ENCODE data around the gene MEX3C.

MEX3C gene

GRCh38 chr18:51197661-51198424, at the start of gene MEX3C:
TSS of gene MEX3C (minus strand) at chr18:51197681. CDS start at chr18:51197320, 361 bp downstream.
- DNase-seq, result peak; percentile 95 to 99

DNA sequence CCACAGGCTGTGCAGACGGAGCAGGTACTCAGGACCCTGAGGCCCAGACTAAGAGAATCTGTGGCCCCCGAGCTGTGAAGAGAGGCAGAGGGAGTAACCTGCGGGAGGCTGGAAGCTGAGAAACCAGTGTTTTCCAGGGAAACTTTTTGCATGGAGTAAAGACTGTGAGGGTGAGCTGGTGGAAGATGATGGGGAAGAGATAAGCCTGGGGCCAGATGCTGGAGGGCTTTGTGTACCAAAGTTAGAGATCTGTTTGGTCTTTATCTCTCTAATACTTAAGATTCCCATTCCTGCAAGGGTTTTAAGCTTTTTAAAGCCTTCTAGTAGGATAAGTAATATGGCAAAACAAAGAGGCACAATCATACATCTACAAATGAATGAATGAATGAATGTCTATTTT, 43.7 kb upstream of the MEX3C start:
- DNase-seq, result no peak

- no peak for DNase-seq
Measured at GRCh38 chr18:51236225-51236624, 38.7 kb upstream of the MEX3C start.

DNA sequence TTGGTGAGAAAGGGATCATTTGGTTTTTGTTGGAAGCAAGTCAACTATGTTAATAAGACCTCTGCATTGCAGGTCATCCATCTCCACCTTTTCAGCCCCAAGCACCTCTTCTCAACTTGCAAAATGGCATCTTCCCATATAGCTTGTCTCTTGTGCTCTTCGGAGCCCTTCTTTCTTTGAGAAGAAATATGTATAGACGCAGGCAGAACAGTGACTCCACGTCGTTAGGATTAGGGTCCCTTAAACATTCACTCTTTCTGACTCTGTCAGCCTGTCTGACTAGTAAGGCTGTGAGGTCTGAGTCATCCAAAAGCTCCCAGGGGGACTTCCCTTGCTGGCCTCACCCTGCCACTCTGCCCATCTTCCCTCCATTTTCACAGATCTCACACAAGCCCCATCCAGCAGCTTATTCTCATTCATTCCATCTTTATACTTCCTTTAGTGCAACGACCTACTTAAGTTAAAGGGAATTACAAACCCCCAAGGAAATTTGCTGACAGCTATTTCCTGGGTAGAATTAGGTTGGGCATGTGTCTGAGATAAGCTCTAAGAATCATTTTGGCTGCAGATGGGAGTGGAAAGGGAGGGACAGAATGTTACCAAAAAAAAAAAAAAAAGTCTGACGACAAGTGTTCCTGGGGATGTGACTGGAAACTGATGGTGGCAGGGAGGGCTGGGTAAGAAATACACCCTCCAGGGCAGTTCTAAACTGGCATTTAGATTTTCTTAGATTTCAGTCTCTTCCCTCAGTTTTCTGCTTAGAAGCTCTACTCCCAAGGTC, 37.7 kb upstream of the MEX3C start:
- DNase-seq, result no peak

DNA sequence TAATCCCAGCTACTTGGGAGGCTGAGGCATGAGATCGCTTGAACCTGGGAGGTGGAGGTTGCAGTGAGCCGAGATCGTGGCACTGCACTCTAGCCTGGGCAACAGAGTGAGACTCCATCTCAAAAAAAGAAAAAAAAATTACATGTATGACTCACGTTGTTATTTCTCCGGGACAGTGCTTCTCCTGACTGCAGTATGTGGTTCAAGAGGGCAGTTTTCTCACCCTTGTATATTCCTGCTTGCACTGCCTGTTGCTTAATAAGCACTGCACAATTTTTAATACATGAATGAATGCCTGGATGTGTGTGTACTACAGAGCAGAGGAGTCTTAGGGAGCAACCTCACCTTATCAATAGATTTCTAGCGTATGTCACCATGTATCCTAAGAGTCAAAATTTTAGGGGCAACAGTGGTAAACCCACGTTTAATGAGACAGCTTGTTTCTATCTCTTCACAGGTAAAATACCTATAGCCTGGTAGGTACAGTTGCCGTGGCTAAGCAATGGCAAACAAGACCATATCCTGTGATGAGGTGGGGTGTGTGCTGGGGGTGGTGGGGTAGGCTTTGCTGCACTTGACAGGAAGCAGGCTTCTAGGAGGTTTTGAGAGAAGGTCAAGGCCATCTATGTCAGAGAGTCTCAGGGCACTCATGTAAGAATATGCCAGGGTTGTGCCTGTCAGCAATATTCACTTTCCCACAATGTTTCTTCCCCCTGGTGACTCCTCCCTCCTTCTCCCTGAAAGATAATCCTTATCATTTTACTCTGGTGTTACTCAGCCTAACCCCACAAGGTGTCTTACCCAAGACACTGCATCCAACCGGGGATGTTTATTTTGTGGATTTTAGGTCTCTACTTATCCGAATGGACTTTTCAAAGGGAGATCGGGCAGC, 36.9 kb upstream of the MEX3C start:
- DNase-seq, result no peak

DNA sequence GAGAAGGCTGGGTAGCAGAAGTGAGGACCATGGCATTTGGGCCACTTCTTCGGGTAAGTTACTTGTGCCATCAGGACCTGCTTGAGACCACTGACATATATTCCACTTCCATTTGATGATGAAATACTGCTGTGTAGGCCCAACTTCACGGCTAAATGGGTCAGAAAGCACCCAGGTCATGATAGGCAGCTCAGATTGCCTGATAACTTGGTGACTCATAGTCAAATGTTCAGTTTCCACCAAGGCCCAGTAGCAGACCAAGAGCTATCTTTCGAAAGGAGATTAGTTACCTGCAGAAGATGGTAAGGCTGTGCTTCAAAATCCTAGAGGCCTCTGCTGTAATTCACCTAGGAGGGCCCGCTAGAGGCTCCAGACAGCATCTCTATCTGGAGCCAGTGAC, 31.8 kb upstream of the MEX3C start:
- no peak for DNase-seq

GRCh38 chr18:51227660-51228059, 30.2 kb upstream of the MEX3C start:
- DNase-seq, result no peak

DNA sequence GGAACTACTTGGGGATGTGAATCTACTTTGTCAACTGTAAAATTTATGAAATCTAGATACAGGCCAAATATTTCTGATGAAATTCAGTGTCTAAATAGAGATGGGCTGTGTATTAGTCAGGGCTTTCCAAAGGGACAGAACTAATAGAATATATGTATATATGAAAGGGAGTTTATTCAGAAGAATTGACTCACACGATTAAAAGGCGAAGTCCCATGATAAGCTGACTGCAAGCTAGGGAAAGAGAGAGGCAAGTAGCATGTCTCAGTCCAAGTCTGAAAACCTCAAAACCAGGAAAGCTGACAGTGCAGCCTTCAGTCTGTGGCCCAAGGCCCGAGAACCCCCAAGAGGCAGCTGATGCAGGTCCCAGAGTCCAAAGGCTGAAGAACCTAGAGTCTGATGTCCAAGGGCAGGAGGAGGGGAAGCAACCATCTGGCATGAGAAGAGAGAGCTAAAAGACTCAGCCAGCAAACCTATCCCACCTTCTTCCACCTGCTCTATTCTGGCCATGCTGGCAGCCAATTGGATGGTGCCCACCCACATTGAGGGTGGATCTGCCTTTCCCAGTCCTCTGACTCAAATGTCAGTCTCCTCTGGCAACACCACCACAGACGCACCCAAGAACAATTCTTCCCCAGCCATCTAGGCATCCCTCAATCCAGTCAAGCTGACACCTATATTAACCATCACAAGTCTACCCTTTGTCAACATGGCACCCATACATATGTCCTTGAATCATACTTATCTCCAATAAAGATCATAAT, 29.3 kb upstream of the MEX3C start:
- no peak for DNase-seq

- DNase-seq, result no peak
Measured at GRCh38 chr18:51226068-51226467, 28.6 kb upstream of the MEX3C start.

DNA sequence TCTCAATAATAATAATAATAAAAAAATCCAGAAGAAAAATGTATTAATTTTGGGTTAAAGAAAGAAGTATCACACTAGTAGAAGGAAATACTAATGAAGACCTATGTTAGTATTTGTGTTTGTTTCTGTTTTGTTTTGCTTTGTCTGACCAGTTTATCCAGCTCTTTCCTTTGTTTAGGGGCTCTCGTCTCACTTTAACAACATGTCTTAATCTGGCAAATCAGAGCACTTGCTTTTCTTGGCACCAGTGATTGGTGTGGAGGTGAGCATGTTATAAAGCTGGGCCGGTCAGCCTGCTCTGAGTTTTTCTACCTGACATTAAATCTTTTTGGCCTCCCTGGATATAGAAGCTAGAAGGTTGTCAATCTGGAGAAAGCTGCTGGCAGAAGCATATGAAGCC, 15.1 kb upstream of the MEX3C start:
- no peak for DNase-seq

- no peak for DNase-seq
Measured at GRCh38 chr18:51211552-51211951, 14.1 kb upstream of the MEX3C start.

- DNase-seq, result no peak
Measured at GRCh38 chr18:51196811-51197660, 445 bp downstream of the MEX3C start.

DNA sequence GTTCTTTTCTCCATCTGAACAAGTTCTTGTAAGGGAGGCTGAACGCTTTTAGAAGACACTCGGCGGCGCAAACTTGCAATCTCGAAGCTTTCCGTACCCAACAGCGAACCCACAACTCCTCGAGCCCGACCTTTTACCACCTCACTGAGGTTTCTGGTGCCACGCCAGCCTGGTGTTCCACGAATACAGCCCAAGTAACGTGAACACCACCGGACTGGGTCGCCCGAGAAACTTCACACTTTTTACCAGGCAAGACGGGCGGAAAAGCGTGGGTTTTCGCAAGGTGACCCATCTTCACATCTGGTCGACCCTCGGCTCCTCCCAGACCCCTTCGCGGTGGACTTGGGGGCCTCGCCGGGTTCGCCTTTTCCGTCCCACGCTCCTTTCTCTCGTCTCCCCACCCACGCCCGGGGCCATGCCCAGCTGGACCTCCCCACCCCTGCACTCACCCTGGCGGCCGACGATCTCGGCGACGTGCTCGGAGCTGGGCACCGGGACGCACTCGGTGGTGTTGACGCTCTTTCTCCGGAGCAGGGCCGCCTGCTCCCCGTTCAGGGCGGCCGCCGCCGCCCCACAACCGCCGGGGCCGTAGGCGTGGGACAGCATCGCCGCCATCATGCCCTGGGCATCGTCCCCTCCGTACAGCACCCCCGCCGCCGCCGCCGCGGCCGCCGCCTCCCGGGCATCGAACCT, 1.2 kb downstream of the MEX3C start:
- no peak for DNase-seq

DNA sequence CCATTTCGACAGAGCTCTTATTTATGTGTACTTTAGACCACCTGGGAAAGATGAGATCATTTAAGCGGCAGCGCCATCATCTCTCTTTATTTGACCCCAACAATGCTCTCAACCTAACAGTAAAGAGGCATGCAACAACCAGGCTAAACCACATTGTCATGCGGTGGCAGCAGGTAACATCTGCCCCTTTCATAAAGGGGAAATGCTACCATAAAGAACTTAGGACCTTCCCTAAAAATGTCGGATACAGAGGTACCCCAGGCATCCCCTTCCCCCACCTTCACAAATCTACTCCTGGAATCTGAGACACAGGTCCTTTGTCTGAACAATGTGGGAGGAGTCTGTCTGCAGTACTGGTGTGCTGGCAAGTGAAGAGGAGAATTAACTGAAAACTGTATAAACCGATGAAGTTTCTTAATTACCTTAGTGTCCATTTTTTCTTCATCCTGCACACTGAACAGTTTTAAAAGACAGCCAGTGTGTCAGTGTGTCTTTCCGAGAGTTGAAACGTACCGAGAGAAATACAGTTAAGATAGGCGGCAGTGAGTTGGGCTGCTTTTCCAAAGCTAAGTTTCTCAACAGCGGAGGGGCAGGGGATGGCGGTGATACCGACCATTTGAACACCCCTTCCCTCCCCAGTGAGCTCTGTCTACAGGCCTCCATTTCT, 1.9 kb downstream of the MEX3C start:
- DNase-seq, result no peak

GRCh38 chr18:51195086-51195450, 2.4 kb downstream of the MEX3C start:
- no peak for DNase-seq

- no peak for DNase-seq
Measured at GRCh38 chr18:51194604-51195003, 2.9 kb downstream of the MEX3C start.

DNA sequence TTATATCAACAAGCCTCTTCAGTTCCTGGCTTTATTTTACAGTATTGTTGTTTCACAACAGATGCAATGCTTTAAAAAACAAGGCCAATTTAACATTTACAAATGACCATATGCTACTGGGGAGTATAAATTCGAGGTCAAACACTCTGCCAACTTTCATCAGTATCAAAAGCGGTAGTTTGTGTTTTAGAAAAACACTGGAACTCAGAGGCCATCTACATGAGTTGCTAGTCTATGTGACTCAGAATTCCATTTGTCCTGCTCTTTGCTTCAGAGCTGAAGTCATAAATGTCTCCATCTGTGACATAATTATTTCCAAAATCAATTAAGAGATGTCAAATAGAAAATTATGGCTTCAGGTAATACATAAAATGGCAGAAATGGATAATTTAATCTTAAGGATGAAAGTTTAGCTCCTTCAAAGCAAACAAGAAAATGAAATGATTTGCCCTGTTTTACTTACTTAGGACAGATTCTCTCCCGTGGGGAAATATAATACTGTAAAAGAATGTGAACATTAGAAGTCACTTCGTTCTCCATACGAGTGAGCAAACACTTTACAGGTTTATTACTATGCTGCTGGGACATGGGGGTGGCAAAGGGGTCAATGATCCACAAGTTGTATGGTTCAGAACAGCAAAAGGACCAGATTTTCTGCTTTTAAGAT, 3.7 kb downstream of the MEX3C start:
- DNase-seq, result no peak

DNA sequence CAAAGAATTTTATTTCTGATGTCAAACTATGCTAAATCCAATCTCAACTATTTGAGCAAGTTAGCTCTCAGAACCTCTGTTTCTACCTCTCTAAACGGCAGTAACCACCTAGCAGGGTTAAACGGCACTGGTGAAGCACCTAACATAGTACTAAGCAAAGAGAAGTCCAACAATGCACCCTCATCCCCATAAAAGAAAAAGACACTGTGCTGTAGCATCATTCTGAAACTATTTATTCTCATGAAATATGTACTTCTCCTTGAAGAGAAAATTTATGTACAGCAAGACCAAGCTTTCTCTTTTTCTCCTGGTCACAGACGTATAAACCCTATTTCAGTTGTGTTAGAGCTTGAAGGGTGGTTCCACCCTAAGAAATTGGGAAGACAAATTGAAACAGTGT, 4.8 kb downstream of the MEX3C start:
- DNase-seq, result no peak

DNA sequence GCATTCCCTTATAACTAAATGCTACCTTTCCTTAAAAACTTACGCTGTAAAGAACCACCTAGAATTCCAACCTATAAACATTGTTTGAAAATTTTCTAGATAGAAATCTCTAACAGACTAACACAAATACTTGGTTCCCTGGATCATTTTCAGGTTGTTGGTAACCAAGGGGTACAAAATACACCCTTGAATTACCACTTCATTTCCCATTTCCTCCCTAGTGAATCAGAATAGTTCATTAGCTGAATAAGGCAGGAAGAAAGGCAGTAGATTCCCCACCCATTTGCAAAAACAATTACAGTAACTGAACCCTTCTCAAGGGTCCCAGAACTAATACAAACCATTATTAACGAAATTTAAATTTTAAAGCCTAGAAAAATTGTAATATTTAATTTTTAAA, 5.5 kb downstream of the MEX3C start:
- DNase-seq, result no peak

Measured in cerebellar nuclear complex (tissue), 1 donor.